ENCODE measurements around the gene TBC1D32. TPM values are rescaled to one million over a fixed set of nuclear protein-coding genes. Genes with fewer than 3 reads are reported as not detected.
"Not testable (repeated sequence)": the region's sequence is repeated elsewhere in the genome, so short reads cannot be mapped to it uniquely, and the experiment has no call there.

Gene TBC1D32
- total RNA-seq, 1 donor from 2014 or later = 24.2 TPM

DNA sequence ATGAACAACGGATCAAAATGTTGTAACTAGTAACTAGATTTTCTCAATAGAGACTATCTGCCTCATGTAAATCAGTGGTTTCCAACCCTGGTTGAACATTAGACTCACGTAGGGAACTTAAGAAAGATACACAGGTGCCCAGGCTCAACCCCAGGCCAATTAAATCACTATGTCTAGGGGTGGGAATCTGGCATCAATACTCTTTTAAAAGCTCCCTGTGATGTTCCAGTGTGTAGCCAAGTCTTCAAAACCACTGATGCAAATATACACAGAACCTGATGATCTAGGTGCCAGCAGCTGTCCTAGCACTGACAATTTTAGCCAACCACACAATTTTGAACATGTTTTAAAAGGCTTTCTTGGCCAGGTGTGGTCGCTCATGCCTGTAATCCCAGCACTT, 128.7 kb downstream of the TBC1D32 start:
- no peaks in the 10 kb centered on the region for H3K9me3 Mint-ChIP-seq (ENCODE audit: unreplicated experiment)
- H3K4me3 Mint-ChIP-seq (ENCODE audit: unreplicated experiment) = no peak overlapping the region
- no peaks in the 10 kb centered on the region for H3K4me1 Mint-ChIP-seq (ENCODE audit: low read depth, unreplicated experiment)
- no peak for DNase-seq
- H3K27me3 Mint-ChIP-seq (ENCODE audit: unreplicated experiment) = no peaks in the 10 kb centered on the region
- H3K27ac Mint-ChIP-seq (ENCODE audit: unreplicated experiment) = no peak overlapping the region
- H3K36me3 Mint-ChIP-seq (ENCODE audit: unreplicated experiment) = no peaks in the 10 kb centered on the region
- TF ChIP-seq, protein P1, sequence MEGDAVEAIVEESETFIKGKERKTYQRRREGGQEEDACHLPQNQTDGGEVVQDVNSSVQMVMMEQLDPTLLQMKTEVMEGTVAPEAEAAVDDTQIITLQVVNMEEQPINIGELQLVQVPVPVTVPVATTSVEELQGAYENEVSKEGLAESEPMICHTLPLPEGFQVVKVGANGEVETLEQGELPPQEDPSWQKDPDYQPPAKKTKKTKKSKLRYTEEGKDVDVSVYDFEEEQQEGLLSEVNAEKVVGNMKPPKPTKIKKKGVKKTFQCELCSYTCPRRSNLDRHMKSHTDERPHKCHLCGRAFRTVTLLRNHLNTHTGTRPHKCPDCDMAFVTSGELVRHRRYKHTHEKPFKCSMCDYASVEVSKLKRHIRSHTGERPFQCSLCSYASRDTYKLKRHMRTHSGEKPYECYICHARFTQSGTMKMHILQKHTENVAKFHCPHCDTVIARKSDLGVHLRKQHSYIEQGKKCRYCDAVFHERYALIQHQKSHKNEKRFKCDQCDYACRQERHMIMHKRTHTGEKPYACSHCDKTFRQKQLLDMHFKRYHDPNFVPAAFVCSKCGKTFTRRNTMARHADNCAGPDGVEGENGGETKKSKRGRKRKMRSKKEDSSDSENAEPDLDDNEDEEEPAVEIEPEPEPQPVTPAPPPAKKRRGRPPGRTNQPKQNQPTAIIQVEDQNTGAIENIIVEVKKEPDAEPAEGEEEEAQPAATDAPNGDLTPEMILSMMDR (IDR thresholded peaks at IDR 0.05; ENCODE audit: partially characterized antibody, unreplicated experiment) = no peak

DNA sequence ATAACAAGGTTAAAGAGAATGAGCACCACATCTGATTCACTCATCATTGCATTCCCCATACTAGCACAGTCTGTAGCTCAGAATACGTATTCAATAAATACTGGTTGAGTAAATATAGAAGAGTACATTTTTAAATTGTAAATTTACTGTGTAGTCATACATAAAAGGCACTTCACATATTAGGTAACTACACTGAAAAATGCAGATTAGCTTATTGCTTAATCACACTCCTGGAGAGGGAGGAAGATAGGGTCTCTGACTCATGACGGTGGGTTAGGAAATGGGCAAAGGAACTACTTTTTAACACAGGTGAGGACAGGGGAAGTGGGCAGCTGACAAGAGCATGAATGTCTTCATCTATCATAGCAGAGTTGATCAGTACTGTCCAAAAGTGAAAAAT, 133.2 kb downstream of the TBC1D32 start:
- H3K36me3 Mint-ChIP-seq (ENCODE audit: unreplicated experiment) = no peaks in the 10 kb centered on the region
- H3K4me3 Mint-ChIP-seq (ENCODE audit: unreplicated experiment) = no peak overlapping the region
- no peaks in the 10 kb centered on the region for H3K4me1 Mint-ChIP-seq (ENCODE audit: low read depth, unreplicated experiment)
- TF ChIP-seq, protein P1 (IDR thresholded peaks at IDR 0.05; ENCODE audit: partially characterized antibody, unreplicated experiment) = no peak
- no peaks in the 10 kb centered on the region for H3K27me3 Mint-ChIP-seq (ENCODE audit: unreplicated experiment)
- no peak for DNase-seq
- H3K9me3 Mint-ChIP-seq (ENCODE audit: unreplicated experiment) = no peaks in the 10 kb centered on the region
- H3K27ac Mint-ChIP-seq (ENCODE audit: unreplicated experiment) = no peak overlapping the region

DNA sequence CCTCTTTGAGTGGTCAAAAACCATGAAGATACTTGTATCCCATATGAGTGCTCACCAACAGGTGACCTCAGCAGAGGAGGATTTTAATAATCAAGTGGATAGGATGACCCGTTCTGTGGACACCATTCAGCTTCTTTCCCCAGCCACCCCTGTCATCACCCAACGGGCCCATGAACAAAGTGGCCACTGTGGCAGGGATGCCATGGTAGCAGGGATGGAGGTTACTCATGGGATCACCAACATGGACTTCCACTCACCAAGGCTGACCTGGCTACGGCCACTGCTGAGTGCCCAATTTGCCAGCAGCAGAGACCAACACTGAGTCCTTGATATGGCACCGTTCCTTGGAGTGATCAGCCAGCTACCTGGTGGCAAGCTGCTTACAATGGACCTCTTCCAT, 138.2 kb downstream of the TBC1D32 start:
- H3K27ac Mint-ChIP-seq (ENCODE audit: unreplicated experiment); H3K27me3 Mint-ChIP-seq (ENCODE audit: unreplicated experiment); DNase-seq; H3K9me3 Mint-ChIP-seq (ENCODE audit: unreplicated experiment); H3K4me3 Mint-ChIP-seq (ENCODE audit: unreplicated experiment); H3K4me1 Mint-ChIP-seq (ENCODE audit: low read depth, unreplicated experiment); H3K36me3 Mint-ChIP-seq (ENCODE audit: unreplicated experiment): not testable (repeated sequence)

DNA sequence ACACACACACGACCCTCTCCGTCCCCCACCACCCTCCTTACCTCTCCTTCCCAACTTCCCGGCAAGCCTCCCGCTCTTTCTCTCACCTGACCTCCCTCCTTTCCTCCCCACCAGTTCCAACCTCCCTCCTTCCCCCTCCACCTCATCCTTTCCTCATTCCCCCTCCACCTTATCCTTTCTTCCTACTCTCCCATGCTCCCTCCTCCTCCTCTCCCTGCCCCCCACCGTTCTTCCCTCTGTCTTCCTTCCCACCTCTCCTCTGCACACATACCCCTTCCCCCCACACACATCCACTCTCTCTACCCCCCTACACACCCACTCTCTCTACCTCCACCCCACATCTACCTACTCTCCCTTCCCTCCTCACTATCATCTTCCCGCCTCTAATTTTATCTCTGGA, 144.2 kb downstream of the TBC1D32 start:
- H3K27me3 Mint-ChIP-seq (ENCODE audit: unreplicated experiment) = peaks cover 1% of the 10 kb centered on the region
- TF ChIP-seq, protein P1 (IDR thresholded peaks at IDR 0.05; ENCODE audit: partially characterized antibody, unreplicated experiment) = no peak
- H3K4me3 Mint-ChIP-seq (ENCODE audit: unreplicated experiment) = no peak overlapping the region

DNA sequence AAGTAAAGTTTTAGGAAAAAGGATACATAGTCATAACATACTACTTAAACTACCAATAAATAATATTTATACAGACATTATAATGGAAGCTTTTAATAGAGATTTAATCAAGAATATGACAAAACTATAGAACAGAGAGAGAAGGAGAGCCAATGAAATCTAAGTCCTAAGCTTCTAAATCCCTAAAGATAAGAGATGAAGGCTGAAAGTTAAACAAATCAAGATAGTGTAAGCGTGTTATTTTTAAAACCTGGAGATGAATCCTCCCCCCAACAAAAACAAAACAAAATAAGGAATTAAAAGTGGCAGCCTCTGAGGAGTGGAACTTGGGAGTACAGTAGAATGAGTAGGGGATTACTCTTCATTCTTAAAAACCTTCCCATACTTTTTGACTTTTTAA, 145.9 kb downstream of the TBC1D32 start:
- no peaks in the 10 kb centered on the region for H3K4me1 Mint-ChIP-seq (ENCODE audit: low read depth, unreplicated experiment)
- TF ChIP-seq, protein P1 (IDR thresholded peaks at IDR 0.05; ENCODE audit: partially characterized antibody, unreplicated experiment) = no peak
- no peaks in the 10 kb centered on the region for H3K9me3 Mint-ChIP-seq (ENCODE audit: unreplicated experiment)
- no peaks in the 10 kb centered on the region for H3K36me3 Mint-ChIP-seq (ENCODE audit: unreplicated experiment)
- no peak for DNase-seq
- H3K4me3 Mint-ChIP-seq (ENCODE audit: unreplicated experiment) = no peak overlapping the region
- no peak overlapping the region for H3K27ac Mint-ChIP-seq (ENCODE audit: unreplicated experiment)
- H3K27me3 Mint-ChIP-seq (ENCODE audit: unreplicated experiment) = peaks cover 1% of the 10 kb centered on the region

More for the DNA sequence above, 144.2 kb downstream of the TBC1D32 start:
- Mint-ChIP-seq H3K36me3 (ENCODE audit: unreplicated experiment) (no peaks in the 10 kb centered on the region), H3K9me3 (ENCODE audit: unreplicated experiment) (no peaks in the 10 kb centered on the region), H3K27ac (ENCODE audit: unreplicated experiment) (no peak overlapping the region), H3K4me1 (ENCODE audit: low read depth, unreplicated experiment) (no peaks in the 10 kb centered on the region)
- DNase-seq = no peak

DNA sequence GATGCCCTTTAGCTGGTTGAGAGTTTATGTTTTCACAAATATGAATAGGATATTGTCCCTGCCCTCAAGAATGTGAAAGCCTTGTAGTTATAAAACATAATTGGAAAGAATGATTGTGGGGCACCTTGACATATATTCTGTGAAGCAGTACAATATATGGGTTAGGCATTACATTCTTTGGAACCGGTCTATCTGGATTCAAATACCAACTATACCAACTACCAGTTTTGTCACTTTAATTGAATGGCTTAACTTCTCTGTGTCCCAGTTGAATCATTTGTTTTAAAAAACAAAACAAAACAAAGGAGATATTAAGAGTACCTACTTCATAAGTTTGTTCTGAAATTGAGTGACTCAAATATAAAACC, 146.5 kb downstream of the TBC1D32 start:
- Mint-ChIP-seq H3K4me1 (ENCODE audit: low read depth, unreplicated experiment) (no peaks in the 10 kb centered on the region), H3K9me3 (ENCODE audit: unreplicated experiment) (no peaks in the 10 kb centered on the region), H3K4me3 (ENCODE audit: unreplicated experiment) (no peak overlapping the region), H3K27me3 (ENCODE audit: unreplicated experiment) (peaks cover 1% of the 10 kb centered on the region), H3K36me3 (ENCODE audit: unreplicated experiment) (no peaks in the 10 kb centered on the region), H3K27ac (ENCODE audit: unreplicated experiment) (no peak overlapping the region)
- no peak for DNase-seq
- TF ChIP-seq, protein P1 (IDR thresholded peaks at IDR 0.05; ENCODE audit: partially characterized antibody, unreplicated experiment) = no peak

Data from glutamatergic neuron (in vitro differentiated cells).